Adrenal gland (tissue), 12 donors: ENCODE measurements around the gene ZNF618. TPM values are rescaled to one million over a fixed set of nuclear protein-coding genes. Genes with fewer than 3 reads are reported as not detected.
A peak's percentile ranks its signal among the peaks of the same experiment; 100 is the strongest.

Source experiments
- DNase-seq, 7 donors: peaks; one replicate each; pipeline ENCODE4 v3.0.0-alpha.2; 2019 to 2020
- H3K27ac ChIP-seq, 5 donors: fragments of 200-600 bp; sonication (generic) in 4 of 5; 1 replicate in 3 of 5; 2 replicates in 2 of 5; pipeline versions ENCODE4 v1.5.1 to v1.8.0; 2016 to 2020; ENCODE audit warnings: mild to moderate bottlenecking in 1 of 5
- H3K27me3 ChIP-seq: fragments of 200-600 bp; 2 replicates; pipeline ENCODE4 v1.8.0; 2021
- H3K36me3 ChIP-seq, 2 donors: fragments of 200-600 bp; replicated peaks in 1 of 2; 1 replicate in 1 of 2; 2 replicates in 1 of 2; pipeline versions ENCODE4 v1.5.1 to v1.8.0; 2018 to 2022
- H3K4me1 ChIP-seq, 2 donors: fragments of 200-600 bp; replicated peaks in 1 of 2; 1 replicate in 1 of 2; 2 replicates in 1 of 2; pipeline versions ENCODE4 v1.5.1 to v1.8.0; 2018 to 2021
- H3K4me3 ChIP-seq, 4 donors: fragments of 200-600 bp; sonication (generic) in 3 of 4; one replicate each; pipeline ENCODE4 v1.5.1; 2016 to 2018
- H3K9me3 ChIP-seq, 3 donors: fragments of 200-600 bp; sonication (generic) in 1 of 3; replicated peaks in 1 of 3; 1 replicate in 2 of 3; 2 replicates in 1 of 3; pipeline versions ENCODE4 v1.5.1 to v1.8.0; 2016 to 2021
- POLR2A ChIP-seq, 2 donors: fragments of 450-650 bp; IDR thresholded peaks; one replicate each; pipeline ENCODE4 v1.6.1; 2017; ENCODE audit warnings: antibody characterized with exemption in 2 of 2, mild to moderate bottlenecking in 2 of 2, moderate library complexity in 1 of 2
- WGBS, 4 donors: extraction: QIAGEN DNeasy Blood & Tissue Kit in 2 of 4; methylation state at CpG; one replicate each; pipeline versions ENCODE4 v1.1.5 to v1.1.7; 2013 to 2017; 5-methylcytosine and 5-hydroxymethylcytosine counted together
- intact Hi-C, 2 donors: fragments of 100-400 bp; cut with DNase I; formaldehyde crosslinking; loops; one replicate each; pipeline versions ENCODE4 v1.14.1 to v1.15.0; 2022 to 2023
- polyA plus RNA-seq, 3 donors: library from polyadenylated mRNA; stranded (reverse); fragments of 200-250 nt in 2 of 3; fragments of 350-450 nt in 1 of 3; fragmentation: Illumina TruSeq in 1 of 3; extraction: RNeasy Lipid Tissue Mini Kit (QIAGEN cat#74804) in 1 of 3; gene quantifications; one replicate each; pipeline ENCODE4 v1.2.3, GENCODE V29; 2013 to 2014
- total RNA-seq, 9 donors: library from RNA; depleted of rRNA in 4 of 9; stranded (reverse); fragments of >200 nt in 4 of 9; fragments of 120-200 nt in 1 of 9; fragmentation: NEBNext Ultra II Directional in 1 of 9; extraction: Animal tissue kit (Norgen Biotek cat#: 25700) in 1 of 9; gene quantifications; one replicate each; pipeline versions ENCODE4 v1.1.0 to v1.2.4, GENCODE V29; 2013 to 2023
- TF ChIP-seq, protein P1 (sequence below), 6 experiments: fragments of 450-650 bp in 4 of 6; fragments of 200-600 bp in 2 of 6; sonication (generic) in 1 of 6; IDR thresholded peaks; 1 replicate in 5 of 6; 2 replicates in 1 of 6; pipeline versions ENCODE4 v1.5.1 to v1.8.0; 2016 to 2021; ENCODE audit warnings: antibody characterized with exemption in 6 of 6, mild to moderate bottlenecking in 2 of 6, moderate library complexity in 1 of 6
- donor health status: healthy with polysubstance abuse.
- donor health status: Bipolar disorder and iron deficiency.
- donor health status: DM: yes; HTN: yes; CAD: no.
- donor health status: DM: no; HTN: no; CAD: no.
- donor health status: DM: no; HTN: no; CAD: no.
- donor health status: DM: yes; HTN: yes; CAD: no.

Gene ZNF618
- total and polyA plus RNA-seq, 12 donors = 4.5 to 21.3 (median 9.9) TPM

DNA sequence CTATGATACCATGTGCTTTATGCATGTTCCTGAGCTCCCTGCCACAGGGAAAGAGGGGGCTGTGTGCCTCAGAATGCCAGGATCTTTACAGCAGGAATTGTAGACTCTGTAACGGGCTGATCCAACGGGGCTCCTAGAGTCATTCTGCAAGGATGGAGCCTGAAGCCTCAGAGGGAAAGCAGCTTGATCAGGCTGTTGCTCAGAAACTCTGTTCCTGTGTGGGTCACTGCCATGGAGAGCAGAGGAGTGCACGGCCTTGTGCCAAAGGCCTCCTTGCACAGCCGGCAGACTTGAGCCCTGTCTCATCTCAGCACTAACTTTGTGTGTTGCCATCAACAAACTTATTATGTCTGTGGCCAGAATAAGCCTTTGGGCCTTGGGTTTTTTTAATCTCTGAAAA, 150.2 kb downstream of the ZNF618 start:
- peak in 1 of 7 donors; percentile 35 for DNase-seq
- Histone ChIP-seq H3K4me3 (no peak overlapping the region), H3K9me3 (peaks cover 0 to 15% (median 4%) of the 10 kb centered on the region in 3 donors), H3K36me3 (peaks cover 0 to 12% of the 10 kb centered on the region in 2 donors), H3K27me3 (no peaks in the 10 kb centered on the region), H3K27ac (no peak overlapping the region), H3K4me1 (no peaks in the 10 kb centered on the region)
- TF ChIP-seq, protein P1, sequence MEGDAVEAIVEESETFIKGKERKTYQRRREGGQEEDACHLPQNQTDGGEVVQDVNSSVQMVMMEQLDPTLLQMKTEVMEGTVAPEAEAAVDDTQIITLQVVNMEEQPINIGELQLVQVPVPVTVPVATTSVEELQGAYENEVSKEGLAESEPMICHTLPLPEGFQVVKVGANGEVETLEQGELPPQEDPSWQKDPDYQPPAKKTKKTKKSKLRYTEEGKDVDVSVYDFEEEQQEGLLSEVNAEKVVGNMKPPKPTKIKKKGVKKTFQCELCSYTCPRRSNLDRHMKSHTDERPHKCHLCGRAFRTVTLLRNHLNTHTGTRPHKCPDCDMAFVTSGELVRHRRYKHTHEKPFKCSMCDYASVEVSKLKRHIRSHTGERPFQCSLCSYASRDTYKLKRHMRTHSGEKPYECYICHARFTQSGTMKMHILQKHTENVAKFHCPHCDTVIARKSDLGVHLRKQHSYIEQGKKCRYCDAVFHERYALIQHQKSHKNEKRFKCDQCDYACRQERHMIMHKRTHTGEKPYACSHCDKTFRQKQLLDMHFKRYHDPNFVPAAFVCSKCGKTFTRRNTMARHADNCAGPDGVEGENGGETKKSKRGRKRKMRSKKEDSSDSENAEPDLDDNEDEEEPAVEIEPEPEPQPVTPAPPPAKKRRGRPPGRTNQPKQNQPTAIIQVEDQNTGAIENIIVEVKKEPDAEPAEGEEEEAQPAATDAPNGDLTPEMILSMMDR (IDR thresholded peaks at IDR 0.05) = no peak
- no peak for TF ChIP-seq POLR2A (IDR thresholded peaks at IDR 0.05)
- WGBS, 4 donors = 78 to 91% (median 86%) methylated on average over 4 of the region's 4 CpGs
- intact Hi-C loops = no loop called here

DNA sequence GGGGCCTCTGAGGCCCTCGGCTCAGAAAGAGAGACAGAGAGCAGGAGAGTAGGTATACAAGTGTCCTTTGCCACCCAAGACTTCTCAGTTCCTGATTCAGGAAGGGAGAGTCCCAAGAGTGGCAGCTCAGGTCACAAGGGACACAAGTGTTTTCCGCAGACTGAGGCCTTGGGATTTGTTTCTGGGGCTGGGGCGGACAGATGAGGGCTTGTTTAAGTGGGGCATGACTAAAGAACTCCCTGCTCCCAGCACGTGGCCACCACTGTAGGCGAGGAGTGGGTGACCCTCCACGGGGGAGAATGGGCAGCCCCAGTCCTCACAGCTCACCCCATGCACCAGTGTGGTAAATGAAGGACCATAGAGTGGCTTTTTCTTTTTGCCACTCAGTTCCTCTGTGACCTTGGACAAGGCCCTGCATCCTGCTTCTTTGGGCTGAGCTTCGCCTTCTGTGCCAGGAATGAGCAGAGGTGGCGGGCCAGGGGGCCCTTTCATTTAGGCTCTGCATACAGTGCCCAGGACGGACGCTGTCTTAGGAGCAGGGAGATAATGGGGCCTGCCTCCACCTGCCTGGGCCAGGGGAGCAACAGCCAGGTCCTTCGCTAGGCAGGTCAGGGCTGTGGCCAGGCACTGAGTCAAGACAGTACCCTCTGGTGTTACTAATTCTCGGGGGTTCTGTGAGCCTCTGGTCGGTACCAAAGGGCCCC, 151.2 kb downstream of the ZNF618 start:
- peak in 2 of 7 donors; percentile 17 to 40 for DNase-seq
- H3K36me3 ChIP-seq = peaks cover 0 to 16% of the 10 kb centered on the region in 2 donors
- H3K27ac ChIP-seq = no peak overlapping the region
- no peaks in the 10 kb centered on the region for H3K4me1 ChIP-seq
- no peak overlapping the region for H3K4me3 ChIP-seq
- H3K27me3 ChIP-seq = no peaks in the 10 kb centered on the region
- intact Hi-C loops = no loop called here
- TF ChIP-seq POLR2A (IDR thresholded peaks at IDR 0.05) = no peak
- TF ChIP-seq, protein P1 (IDR thresholded peaks at IDR 0.05) = no peak
- H3K9me3 ChIP-seq = peaks cover 0 to 15% (median 4%) of the 10 kb centered on the region in 3 donors
- WGBS, 4 donors = 79 to 89% (median 82%) methylated on average over 9 to 13 of the region's 13 CpGs

DNA sequence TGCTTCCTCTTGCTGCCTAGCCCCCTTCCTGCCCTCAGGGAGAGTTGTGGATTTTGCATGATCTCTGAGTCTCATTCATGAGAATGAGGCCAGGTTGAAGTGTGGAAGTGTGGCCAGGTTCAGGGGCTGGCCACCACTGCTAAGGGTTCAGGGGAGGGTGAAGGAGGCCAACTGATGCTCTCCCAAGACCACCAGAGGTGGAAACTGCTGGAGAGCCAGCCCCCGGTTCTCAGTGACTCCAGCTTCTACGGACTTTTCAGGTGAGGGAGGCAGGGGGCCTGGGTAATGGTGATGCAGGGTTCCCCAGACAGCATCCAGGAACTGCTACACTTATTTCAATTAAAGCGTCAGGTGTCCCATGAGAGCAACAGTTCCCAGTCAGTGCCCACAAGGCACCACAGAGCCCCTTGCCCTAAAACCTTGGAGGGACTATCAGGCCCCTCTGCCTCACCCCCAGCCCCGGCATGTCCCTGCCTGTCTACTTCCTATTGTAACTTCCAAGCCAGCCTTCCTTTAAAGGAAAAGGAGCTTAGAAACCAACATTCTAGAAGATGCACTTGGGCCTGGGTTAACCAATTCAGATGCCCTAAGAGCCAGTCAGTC, 151.9 kb downstream of the ZNF618 start:
- intact Hi-C loops = no loop called here
- WGBS, 4 donors = 96 to 100% (median 98%) methylated on average over 1 to 4 of the region's 4 CpGs
- TF ChIP-seq, protein P1 (IDR thresholded peaks at IDR 0.05) = no peak
- TF ChIP-seq POLR2A (IDR thresholded peaks at IDR 0.05) = no peak
- DNase-seq = peak in 1 of 7 donors; percentile 15
- Histone ChIP-seq H3K9me3 (peaks cover 0 to 12% (median 0%) of the 10 kb centered on the region in 3 donors), H3K27me3 (no peaks in the 10 kb centered on the region), H3K4me3 (no peak overlapping the region), H3K4me1 (no peaks in the 10 kb centered on the region), H3K36me3 (peaks cover 0 to 23% of the 10 kb centered on the region in 2 donors), H3K27ac (no peak overlapping the region)

DNA sequence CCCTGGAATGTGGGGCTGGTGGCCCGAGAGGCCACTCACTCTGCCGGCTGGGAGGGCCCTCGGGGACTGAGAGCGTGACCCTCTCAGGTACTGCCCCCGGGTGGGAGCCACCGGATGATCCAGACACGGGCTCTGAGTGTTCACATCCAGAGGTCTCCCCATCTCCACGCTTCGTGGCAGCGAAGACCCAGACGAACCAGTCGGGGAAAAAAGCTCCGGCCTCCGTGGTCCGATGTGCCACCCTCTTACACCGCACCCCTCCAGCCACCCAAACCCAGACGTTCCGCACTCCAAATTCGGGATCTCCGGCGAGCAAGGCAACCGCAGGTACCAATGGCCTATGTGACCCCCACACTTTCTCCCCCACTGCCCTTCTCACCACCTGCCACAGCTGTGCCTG, 152.5 kb downstream of the ZNF618 start:
- H3K27ac ChIP-seq = no peak overlapping the region
- no peaks in the 10 kb centered on the region for H3K4me1 ChIP-seq
- no peaks in the 10 kb centered on the region for H3K27me3 ChIP-seq
- intact Hi-C loops = no loop called here
- 91 to 98% (median 97%) methylated on average over 11 to 22 of the region's 22 CpGs for WGBS, 4 donors
- peaks cover 0 to 5% (median 0%) of the 10 kb centered on the region in 3 donors for H3K9me3 ChIP-seq
- no peak for TF ChIP-seq POLR2A (IDR thresholded peaks at IDR 0.05)
- TF ChIP-seq, protein P1 (IDR thresholded peaks at IDR 0.05) = no peak
- H3K4me3 ChIP-seq = no peak overlapping the region
- H3K36me3 ChIP-seq = peaks cover 0 to 24% of the 10 kb centered on the region in 2 donors
- peak in 1 of 7 donors; percentile 46 for DNase-seq
